ENCODE results near the gene NUP210L. TPM values are rescaled to one million over a fixed set of nuclear protein-coding genes. Genes with fewer than 3 reads are reported as not detected.
"Not testable (repeated sequence)": the region's sequence is repeated elsewhere in the genome, so short reads cannot be mapped to it uniquely, and the experiment has no call there.

NUP210L gene
- polyA plus RNA-seq, 4 donors = 0.01 to 0.03 TPM; not detected in 2

GRCh38 chr1:154081386-154082126 lies 73.3 kb downstream of the NUP210L start:
- FAIRE-seq (no peak), DNase-seq (no peak)
- Histone ChIP-seq H3K9me3 (ENCODE audit: control insufficient read depth in 2 of 2, insufficient read depth in 1 of 2, low read depth in 1 of 2, low read length in 1 of 2) (peaks cover 0 to 3% of the 10 kb centered on the region in 2 donors), H3K27ac (ENCODE audit: low read depth in 1 of 3, low read length in 2 of 3) (no peak overlapping the region), H3K27me3 (ENCODE audit: control insufficient read depth in 3 of 3, insufficient read depth in 3 of 3, low read length in 3 of 3) (no peaks in the 10 kb centered on the region), H3K4me1 (ENCODE audit: control insufficient read depth in 3 of 3, insufficient read depth in 2 of 3, low read depth in 1 of 3, low read length in 2 of 3) (no peaks in the 10 kb centered on the region), H3K36me3 (ENCODE audit: control insufficient read depth in 3 of 3, insufficient read depth in 2 of 3, low read depth in 1 of 3, low read length in 3 of 3) (no peaks in the 10 kb centered on the region), H3K4me3 (ENCODE audit: low read depth in 1 of 3, low read length in 3 of 3) (no peak overlapping the region)
- 64 to 67% (median 66%) methylated on average over 6 of the region's 6 CpGs for WGBS, 3 donors

GRCh38 chr1:154076413-154076812 lies 78.5 kb downstream of the NUP210L start:
- FAIRE-seq = no peak
- DNase-seq = no peak
- H3K4me3 ChIP-seq (ENCODE audit: low read depth in 1 of 3, low read length in 3 of 3) = no peak overlapping the region
- no peaks in the 10 kb centered on the region for H3K4me1 ChIP-seq (ENCODE audit: control insufficient read depth in 3 of 3, insufficient read depth in 2 of 3, low read depth in 1 of 3, low read length in 2 of 3)
- H3K27ac ChIP-seq (ENCODE audit: low read depth in 1 of 3, low read length in 2 of 3) = no peak overlapping the region
- H3K27me3 ChIP-seq (ENCODE audit: control insufficient read depth in 3 of 3, insufficient read depth in 3 of 3, low read length in 3 of 3) = no peaks in the 10 kb centered on the region
- 79 to 94% (median 86%) methylated on average over 2 of the region's 2 CpGs for WGBS, 3 donors
- no peaks in the 10 kb centered on the region for H3K36me3 ChIP-seq (ENCODE audit: control insufficient read depth in 3 of 3, insufficient read depth in 2 of 3, low read depth in 1 of 3, low read length in 3 of 3)
- peaks cover 0 to 6% of the 10 kb centered on the region in 2 donors for H3K9me3 ChIP-seq (ENCODE audit: control insufficient read depth in 2 of 2, insufficient read depth in 1 of 2, low read depth in 1 of 2, low read length in 1 of 2)

GRCh38 chr1:154075746-154076145 lies 79.1 kb downstream of the NUP210L start:
- no peaks in the 10 kb centered on the region for H3K36me3 ChIP-seq (ENCODE audit: control insufficient read depth in 3 of 3, insufficient read depth in 2 of 3, low read depth in 1 of 3, low read length in 3 of 3)
- no peak for DNase-seq
- H3K4me1 ChIP-seq (ENCODE audit: control insufficient read depth in 3 of 3, insufficient read depth in 2 of 3, low read depth in 1 of 3, low read length in 2 of 3) = no peaks in the 10 kb centered on the region
- 80 to 85% (median 83%) methylated on average over 2 of the region's 2 CpGs for WGBS, 3 donors
- no peak overlapping the region for H3K4me3 ChIP-seq (ENCODE audit: low read depth in 1 of 3, low read length in 3 of 3)
- no peak for FAIRE-seq
- H3K9me3 ChIP-seq (ENCODE audit: control insufficient read depth in 2 of 2, insufficient read depth in 1 of 2, low read depth in 1 of 2, low read length in 1 of 2) = peaks cover 0 to 6% of the 10 kb centered on the region in 2 donors
- no peaks in the 10 kb centered on the region for H3K27me3 ChIP-seq (ENCODE audit: control insufficient read depth in 3 of 3, insufficient read depth in 3 of 3, low read length in 3 of 3)
- no peak overlapping the region for H3K27ac ChIP-seq (ENCODE audit: low read depth in 1 of 3, low read length in 2 of 3)

- 84 to 91% (median 89%) methylated on average over 1 of the region's 1 CpG for WGBS, 3 donors
- Histone ChIP-seq H3K27me3 (ENCODE audit: control insufficient read depth in 3 of 3, insufficient read depth in 3 of 3, low read length in 3 of 3) (peaks cover 0 to 2% (median 2%) of the 10 kb centered on the region in 3 donors), H3K27ac (ENCODE audit: low read depth in 1 of 3, low read length in 2 of 3) (no peak overlapping the region), H3K4me3 (ENCODE audit: low read depth in 1 of 3, low read length in 3 of 3) (no peak overlapping the region), H3K9me3 (ENCODE audit: control insufficient read depth in 2 of 2, insufficient read depth in 1 of 2, low read depth in 1 of 2, low read length in 1 of 2) (no peaks in the 10 kb centered on the region), H3K36me3 (ENCODE audit: control insufficient read depth in 3 of 3, insufficient read depth in 2 of 3, low read depth in 1 of 3, low read length in 3 of 3) (no peaks in the 10 kb centered on the region), H3K4me1 (ENCODE audit: control insufficient read depth in 3 of 3, insufficient read depth in 2 of 3, low read depth in 1 of 3, low read length in 2 of 3) (no peaks in the 10 kb centered on the region)
- DNase-seq (no peak), FAIRE-seq (no peak)
These were observed 92.6 kb downstream of the NUP210L start for GRCh38 chr1:154062309-154062708.

- FAIRE-seq; H3K27ac ChIP-seq (ENCODE audit: low read depth in 1 of 3, low read length in 2 of 3); H3K27me3 ChIP-seq (ENCODE audit: control insufficient read depth in 3 of 3, insufficient read depth in 3 of 3, low read length in 3 of 3); DNase-seq; H3K36me3 ChIP-seq (ENCODE audit: control insufficient read depth in 3 of 3, insufficient read depth in 2 of 3, low read depth in 1 of 3, low read length in 3 of 3); H3K4me3 ChIP-seq (ENCODE audit: low read depth in 1 of 3, low read length in 3 of 3); H3K9me3 ChIP-seq (ENCODE audit: control insufficient read depth in 2 of 2, insufficient read depth in 1 of 2, low read depth in 1 of 2, low read length in 1 of 2); H3K4me1 ChIP-seq (ENCODE audit: control insufficient read depth in 3 of 3, insufficient read depth in 2 of 3, low read depth in 1 of 3, low read length in 2 of 3): not testable (repeated sequence)
- WGBS, 3 donors = 40 to 66% (median 43%) methylated on average over 3 to 4 of the region's 4 CpGs
These were observed 107.4 kb downstream of the NUP210L start for GRCh38 chr1:154047436-154047835.

GRCh38 chr1:154033697-154034096 lies 121.2 kb downstream of the NUP210L start:
- not testable (repeated sequence) for H3K4me3 ChIP-seq (ENCODE audit: low read depth in 1 of 3, low read length in 3 of 3); H3K9me3 ChIP-seq (ENCODE audit: control insufficient read depth in 2 of 2, insufficient read depth in 1 of 2, low read depth in 1 of 2, low read length in 1 of 2); H3K27ac ChIP-seq (ENCODE audit: low read depth in 1 of 3, low read length in 2 of 3); H3K4me1 ChIP-seq (ENCODE audit: control insufficient read depth in 3 of 3, insufficient read depth in 2 of 3, low read depth in 1 of 3, low read length in 2 of 3); DNase-seq; H3K27me3 ChIP-seq (ENCODE audit: control insufficient read depth in 3 of 3, insufficient read depth in 3 of 3, low read length in 3 of 3); FAIRE-seq; H3K36me3 ChIP-seq (ENCODE audit: control insufficient read depth in 3 of 3, insufficient read depth in 2 of 3, low read depth in 1 of 3, low read length in 3 of 3)
- 91 to 96% (median 96%) methylated on average over 1 of the region's 1 CpG for WGBS, 3 donors

- Histone ChIP-seq H3K4me1 (ENCODE audit: control insufficient read depth in 3 of 3, insufficient read depth in 2 of 3, low read depth in 1 of 3, low read length in 2 of 3) (no peaks in the 10 kb centered on the region), H3K27me3 (ENCODE audit: control insufficient read depth in 3 of 3, insufficient read depth in 3 of 3, low read length in 3 of 3) (no peaks in the 10 kb centered on the region), H3K27ac (ENCODE audit: low read depth in 1 of 3, low read length in 2 of 3) (no peak overlapping the region), H3K9me3 (ENCODE audit: control insufficient read depth in 2 of 2, insufficient read depth in 1 of 2, low read depth in 1 of 2, low read length in 1 of 2) (no peaks in the 10 kb centered on the region), H3K4me3 (ENCODE audit: low read depth in 1 of 3, low read length in 3 of 3) (no peak overlapping the region), H3K36me3 (ENCODE audit: control insufficient read depth in 3 of 3, insufficient read depth in 2 of 3, low read depth in 1 of 3, low read length in 3 of 3) (no peaks in the 10 kb centered on the region)
- DNase-seq = no peak
- 79 to 92% (median 88%) methylated on average over 1 of the region's 1 CpG for WGBS, 3 donors
- FAIRE-seq = no peak
These were observed 134.9 kb downstream of the NUP210L start for GRCh38 chr1:154019940-154020339.

- FAIRE-seq (no peak), DNase-seq (no peak)
- Histone ChIP-seq H3K27ac (ENCODE audit: low read depth in 1 of 3, low read length in 2 of 3) (no peak overlapping the region), H3K36me3 (ENCODE audit: control insufficient read depth in 3 of 3, insufficient read depth in 2 of 3, low read depth in 1 of 3, low read length in 3 of 3) (no peaks in the 10 kb centered on the region), H3K4me3 (ENCODE audit: low read depth in 1 of 3, low read length in 3 of 3) (no peak overlapping the region), H3K4me1 (ENCODE audit: control insufficient read depth in 3 of 3, insufficient read depth in 2 of 3, low read depth in 1 of 3, low read length in 2 of 3) (no peaks in the 10 kb centered on the region), H3K9me3 (ENCODE audit: control insufficient read depth in 2 of 2, insufficient read depth in 1 of 2, low read depth in 1 of 2, low read length in 1 of 2) (no peaks in the 10 kb centered on the region), H3K27me3 (ENCODE audit: control insufficient read depth in 3 of 3, insufficient read depth in 3 of 3, low read length in 3 of 3) (no peaks in the 10 kb centered on the region)
- 79 to 81% (median 80%) methylated on average over 4 of the region's 4 CpGs for WGBS, 3 donors
These were observed 135.6 kb downstream of the NUP210L start for GRCh38 chr1:154019269-154019668.
